IPS DF 4.7 (cell line): ENCODE measurements around the gene TRPV2.

Source experiments
- DNase-seq: peaks from one replicate; pipeline ENCODE4 v3.0.0-alpha.2; 2013; ENCODE audit warnings: low spot score; ENCODE audit errors: extremely low read depth

TRPV2 gene

GRCh38 chr17:16406742-16407674 lies 8.4 kb upstream of the TRPV2 start:
- DNase-seq: peak; percentile 66

GRCh38 chr17:16407911-16408588 lies 7.3 kb upstream of the TRPV2 start:
- DNase-seq: no peak

- DNase-seq: no peak
These were observed 2.0 kb downstream of the TRPV2 start for GRCh38 chr17:16417399-16417798.

- no peak for DNase-seq
These were observed 2.7 kb downstream of the TRPV2 start for GRCh38 chr17:16417896-16418684.

GRCh38 chr17:16418685-16419068 lies 3.3 kb downstream of the TRPV2 start:
- DNase-seq: no peak

GRCh38 chr17:16419074-16419928 lies 3.9 kb downstream of the TRPV2 start:
- no peak for DNase-seq

- DNase-seq: no peak
These were observed 4.5 kb downstream of the TRPV2 start for GRCh38 chr17:16419929-16420271.

GRCh38 chr17:16422416-16422815 lies 7.0 kb downstream of the TRPV2 start:
- no peak for DNase-seq

- no peak for DNase-seq
These were observed 8.0 kb downstream of the TRPV2 start for GRCh38 chr17:16423226-16423872.

GRCh38 chr17:16425202-16425601 lies 9.8 kb downstream of the TRPV2 start:
- DNase-seq: no peak

- no peak for DNase-seq
These were observed 10.6 kb downstream of the TRPV2 start for GRCh38 chr17:16425698-16426659.

GRCh38 chr17:16427020-16427419 lies 11.6 kb downstream of the TRPV2 start:
- DNase-seq: no peak

- no peak for DNase-seq
These were observed 12.9 kb downstream of the TRPV2 start for GRCh38 chr17:16428098-16428882.

GRCh38 chr17:16429083-16429482 lies 13.7 kb downstream of the TRPV2 start:
- no peak for DNase-seq

GRCh38 chr17:16430650-16431049 lies 15.3 kb downstream of the TRPV2 start:
- no peak for DNase-seq

GRCh38 chr17:16432017-16432416 lies 16.6 kb downstream of the TRPV2 start:
- no peak for DNase-seq

GRCh38 chr17:16433514-16433913 lies 18.1 kb downstream of the TRPV2 start:
- DNase-seq: no peak

- no peak for DNase-seq
These were observed 19.3 kb downstream of the TRPV2 start for GRCh38 chr17:16434662-16435061.
